HCT116 (cell line): ENCODE results near the gene KAT6B. TPM values are rescaled to one million over a fixed set of nuclear protein-coding genes. Genes with fewer than 3 reads are reported as not detected.

Experiments used
- ATAC-seq: fragments of 200-7000 bp; cut with Tn5 transposase; 2 replicates; pipeline ENCODE4 v1.9.1; 2020; ENCODE audit warnings: mild to moderate bottlenecking, moderate library complexity
- BruUV-seq: library from RNA; stranded (reverse); fragments of 400-500 nt; replicated peaks from 2 replicates; lab custom pipeline; 2021; lab: Mats Ljungman, UMichigan
- CTCF ChIA-PET: fragments of 300-600 bp; sonication (Branson Sonifier 250); formaldehyde crosslinking; loops from one replicate; lab custom pipeline; 2021; ENCODE audit warnings: antibody characterized with exemption; lab: Charles Lee
- POLR2A ChIA-PET: fragments of 300-600, 350-600 bp; sonication (Branson Sonifier 250); formaldehyde crosslinking; loops from one replicate; lab custom pipeline; 2021; ENCODE audit warnings: antibody characterized with exemption; lab: Charles Lee
- RAD21 ChIA-PET, 2 experiments: fragments of 300-600 bp; sonication (Branson Sonifier 250); formaldehyde crosslinking; loops; one replicate each; lab custom pipeline; 2023; ENCODE audit warnings: low total read pairs in 2 of 2; ENCODE audit not compliant: uncharacterized antibody in 2 of 2, unreplicated experiment in 2 of 2, low non-redundant PET in 1 of 2; lab: Charles Lee
- DNase-seq: peaks from one replicate; pipeline ENCODE4 v3.0.0-alpha.2; 2010; ENCODE audit warnings: low read depth, low spot score
- H2AFZ ChIP-seq: fragments of 200-600 bp; shearing (Covaris generic), sonication (generic); 2 replicates; pipeline ENCODE4 v1.6.1; 2017; ENCODE audit warnings: low read depth, mixed run types, mixed read lengths, antibody characterized with exemption, low read length; ENCODE audit not compliant: poor library complexity, severe bottlenecking
- H3K27ac ChIP-seq: 2 replicates; pipeline ENCODE4 v1.5.1; 2012; ENCODE audit warnings: low read depth, low read length
- H3K27me3 ChIP-seq: fragments of 200-600 bp; sonication (generic); 2 replicates; pipeline ENCODE4 v1.6.1; 2016; ENCODE audit warnings: mixed run types, low read length, mixed read lengths; ENCODE audit not compliant: insufficient read depth
- H3K36me3 ChIP-seq, 2 experiments: fragments of 200-500 bp in 1 of 2; fragments of 200-600 bp in 1 of 2; sonication (Bioruptor generic) in 1 of 2; sonication (generic) in 1 of 2; 2 replicates each; pipeline versions ENCODE4 v1.5.1 to v1.6.1; 2014 to 2016; ENCODE audit warnings: low read length in 2 of 2, inconsistent platforms in 1 of 2, mixed read lengths in 1 of 2, mixed run types in 1 of 2; ENCODE audit not compliant: insufficient read depth in 2 of 2, control insufficient read depth in 1 of 2
- H3K4me1 ChIP-seq, 2 experiments: fragments of 200-600 bp in 1 of 2; sonication (generic) in 1 of 2; 2 replicates each; pipeline versions ENCODE4 v1.5.1 to v1.6.1; 2012 to 2017; ENCODE audit warnings: low read length in 2 of 2, inconsistent platforms in 1 of 2, mild to moderate bottlenecking in 1 of 2, mixed read lengths in 1 of 2, mixed run types in 1 of 2, moderate library complexity in 1 of 2; ENCODE audit not compliant: insufficient read depth in 2 of 2, control insufficient read depth in 1 of 2
- H3K4me2 ChIP-seq: fragments of 200-600 bp; sonication (generic); 2 replicates; pipeline ENCODE4 v1.6.1; 2017; ENCODE audit warnings: mixed run types, low read length, mixed read lengths
- H3K4me3 ChIP-seq, 2 experiments: fragments of 200-600 bp in 1 of 2; sonication (generic) in 1 of 2; replicated peaks in 1 of 2; 2 replicates each; pipeline ENCODE4 v1.5.1; 2011 to 2016; ENCODE audit warnings: low read length in 2 of 2, control low read depth in 1 of 2, low read depth in 1 of 2, mild to moderate bottlenecking in 1 of 2, mixed read lengths in 1 of 2, mixed run types in 1 of 2
- H3K79me2 ChIP-seq: fragments of 200-600 bp; sonication (generic); 2 replicates; pipeline ENCODE4 v1.6.1; 2017; ENCODE audit warnings: mild to moderate bottlenecking, mixed run types, low read length, moderate library complexity, mixed read lengths; ENCODE audit not compliant: insufficient read depth
- H3K9ac ChIP-seq: fragments of 200-600 bp; sonication (generic); 2 replicates; pipeline ENCODE4 v1.6.1; 2016; ENCODE audit warnings: low read length, mixed read lengths
- H3K9me2 ChIP-seq: fragments of 200-600 bp; sonication (generic), shearing (Covaris generic); 2 replicates; pipeline ENCODE4 v1.6.1; 2017; ENCODE audit warnings: mixed run types, mild to moderate bottlenecking, moderate library complexity; ENCODE audit not compliant: insufficient read depth
- H3K9me3 ChIP-seq, 2 experiments: fragments of 200-500 bp in 1 of 2; fragments of 200-600 bp in 1 of 2; sonication (Bioruptor generic) in 1 of 2; sonication (generic) in 1 of 2; 2 replicates each; pipeline ENCODE4 v1.6.1; 2014 to 2017; ENCODE audit warnings: low read length in 2 of 2, mixed read lengths in 2 of 2, inconsistent platforms in 1 of 2, low read depth in 1 of 2, mild to moderate bottlenecking in 1 of 2, mixed run types in 1 of 2, moderate library complexity in 1 of 2; ENCODE audit not compliant: control insufficient read depth in 1 of 2, insufficient read depth in 1 of 2
- H4K20me1 ChIP-seq: fragments of 200-600 bp; sonication (generic), shearing (Covaris generic); 2 replicates; pipeline ENCODE4 v1.6.1; 2017; ENCODE audit warnings: mixed run types, mild to moderate bottlenecking, moderate library complexity; ENCODE audit not compliant: insufficient read depth
- CBX3 ChIP-seq: IDR thresholded peaks from 2 replicates; pipeline ENCODE4 v1.6.1; 2012; ENCODE audit warnings: low read depth
- EGR1 ChIP-seq: IDR thresholded peaks from 2 replicates; pipeline ENCODE4 v1.6.1; 2012; ENCODE audit warnings: low read depth
- EZH2 ChIP-seq: fragments of 200-600 bp; sonication (generic); IDR thresholded peaks from 2 replicates; pipeline ENCODE4 v1.6.1; 2017; ENCODE audit warnings: antibody characterized with exemption, mixed run types
- FOSL1 ChIP-seq: IDR thresholded peaks from 2 replicates; pipeline ENCODE4 v1.6.1; 2012; ENCODE audit warnings: low read depth
- JUND ChIP-seq: IDR thresholded peaks from 2 replicates; pipeline ENCODE4 v1.6.1; 2012
- POLR2A ChIP-seq: IDR thresholded peaks from 2 replicates; pipeline ENCODE4 v1.7.0; 2011; ENCODE audit warnings: borderline replicate concordance; ENCODE audit not compliant: insufficient read depth, insufficient read length; ENCODE audit errors: extremely low read depth
- SIN3A ChIP-seq: IDR thresholded peaks from 2 replicates; pipeline ENCODE4 v1.6.1; 2012; ENCODE audit warnings: low read depth
- SP1 ChIP-seq: IDR thresholded peaks from 2 replicates; pipeline ENCODE4 v1.6.1; 2012; ENCODE audit warnings: low read depth
- ZNF274 ChIP-seq: fragments of 200-500 bp; sonication (Bioruptor generic); IDR thresholded peaks from 2 replicates; pipeline ENCODE4 v1.6.1; 2014; ENCODE audit warnings: mild to moderate bottlenecking, low read depth, low read length, inconsistent platforms
- intact Hi-C: fragments of 100-400 bp; cut with micrococcal nuclease; formaldehyde crosslinking; loops from 2 replicates; pipeline ENCODE4 v1.10.0; 2022
- total RNA-seq: library from RNA; stranded (reverse); gene quantifications from one replicate; pipeline ENCODE4 v1.2.1, GENCODE V29; 2021; ENCODE audit not compliant: unreplicated experiment

The KAT6B gene
- total RNA-seq, 1 experiment from 2014 or later, result 17.8 TPM

DNA sequence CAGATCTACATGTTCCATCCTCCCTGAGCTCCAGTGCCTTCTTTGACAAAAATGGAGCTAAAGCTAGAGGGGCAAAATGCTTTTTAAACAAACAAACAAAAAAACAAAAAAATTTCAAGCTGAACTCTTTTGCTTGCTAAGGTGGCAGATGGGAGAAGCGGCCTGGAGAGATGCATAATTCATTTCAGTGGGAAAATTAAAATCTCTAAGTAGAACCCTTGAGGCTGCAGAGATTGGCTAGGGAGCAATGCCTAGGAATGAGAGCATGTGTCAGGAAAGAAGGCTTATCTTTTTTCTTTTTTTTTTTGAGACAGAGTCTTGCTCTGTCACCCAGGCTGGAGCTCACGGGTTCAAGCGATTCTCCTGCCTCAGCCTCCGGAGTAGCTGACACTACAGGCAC is 238.7 kb downstream of the KAT6B start:
- intact Hi-C loops, result no loop called here
- no peaks in the 10 kb centered on the region for H3K79me2 ChIP-seq
- POLR2A ChIA-PET, result no interaction called here
- H2AFZ ChIP-seq, result no peak overlapping the region
- H3K4me2 ChIP-seq, result no peak overlapping the region
- no peaks in the 10 kb centered on the region for H3K9me2 ChIP-seq
- H3K4me3 ChIP-seq, result no peak overlapping the region
- no peaks in the 10 kb centered on the region for H3K36me3 ChIP-seq
- H3K27me3 ChIP-seq, result no peaks in the 10 kb centered on the region
- BruUV-seq, result no TSS peak
- H3K9me3 ChIP-seq, result no peaks in the 10 kb centered on the region
- H4K20me1 ChIP-seq, result no peaks in the 10 kb centered on the region
- no peaks in the 10 kb centered on the region for H3K4me1 ChIP-seq
- CTCF ChIA-PET, result no interaction called here
- RAD21 ChIA-PET, result no interaction called here
- H3K27ac ChIP-seq, result no peak overlapping the region
- H3K9ac ChIP-seq, result no peak overlapping the region
- DNase-seq (no peak), ATAC-seq (no peak)
- TF ChIP-seq EGR1, result no peak
- TF ChIP-seq POLR2A, result no peak
- TF ChIP-seq ZNF274, result no peak
- no peak for TF ChIP-seq FOSL1
- TF ChIP-seq SP1, result no peak

DNA sequence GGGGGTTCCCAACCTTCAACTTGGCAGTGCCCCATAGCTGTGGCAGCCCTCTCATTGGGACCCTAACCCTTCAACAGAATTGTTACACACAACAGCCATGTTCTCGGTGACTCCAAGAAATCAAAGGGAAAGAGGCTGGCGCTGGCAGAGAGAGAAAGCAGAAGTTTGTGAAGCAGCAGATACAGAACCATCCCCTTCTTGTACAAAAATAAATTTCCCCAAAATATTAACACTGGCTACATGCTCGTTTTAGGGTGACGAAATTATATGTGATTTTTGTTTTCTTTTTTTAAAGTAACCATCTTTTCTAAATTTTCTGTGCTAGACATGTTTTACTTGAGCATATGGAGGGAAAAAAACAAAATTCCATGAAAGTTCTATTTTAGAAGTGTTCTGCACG is 239.9 kb downstream of the KAT6B start:
- TF ChIP-seq SIN3A, result no peak
- no peak for TF ChIP-seq CBX3
- no peak for TF ChIP-seq EZH2
- TF ChIP-seq FOSL1, result no peak
- no peak for TF ChIP-seq JUND
- TF ChIP-seq SP1, result no peak
- Histone ChIP-seq H3K79me2 (no peaks in the 10 kb centered on the region), H3K9me2 (no peaks in the 10 kb centered on the region), H3K27ac (no peak overlapping the region), H3K9ac (no peak overlapping the region), H2AFZ (no peak overlapping the region), H3K4me2 (no peak overlapping the region), H4K20me1 (no peaks in the 10 kb centered on the region), H3K4me3 (no peak overlapping the region), H3K36me3 (no peaks in the 10 kb centered on the region), H3K9me3 (no peaks in the 10 kb centered on the region), H3K27me3 (no peaks in the 10 kb centered on the region), H3K4me1 (no peaks in the 10 kb centered on the region)
- ATAC-seq (no peak), DNase-seq (no peak)
- no TSS peak for BruUV-seq
- POLR2A ChIA-PET, result no interaction called here
- CTCF ChIA-PET, result no interaction called here
- RAD21 ChIA-PET, result no interaction called here
- intact Hi-C loops, result no loop called here
